ENCODE measurements around the gene STX19. TPM values are rescaled to one million over a fixed set of nuclear protein-coding genes. Genes with fewer than 3 reads are reported as not detected.

Gene STX19
- total RNA-seq, 1 experiment from 2014 or later: not detected

- TF ChIP-seq CTCF (IDR thresholded peaks at IDR 0.05; ENCODE audit: insufficient read depth in 1 of 2, low read depth in 1 of 2, low read length in 1 of 2, severe bottlenecking in 1 of 2, unreplicated experiment in 1 of 2): no peak
- Mint-ChIP-seq H3K36me3 (ENCODE audit: insufficient read depth, unreplicated experiment) (no peaks in the 10 kb centered on the region), H3K27me3 (ENCODE audit: insufficient read depth, unreplicated experiment) (no peaks in the 10 kb centered on the region), H3K4me1 (ENCODE audit: low read depth, unreplicated experiment) (peaks cover 13% of the 10 kb centered on the region), H3K27ac (ENCODE audit: unreplicated experiment) (no peak overlapping the region), H3K4me3 (ENCODE audit: unreplicated experiment) (no peak overlapping the region), H3K9me3 (ENCODE audit: unreplicated experiment) (no peaks in the 10 kb centered on the region)
- Histone ChIP-seq H3K4me3 (ENCODE audit: low read depth, low read length) (no peak overlapping the region), H3K9me3 (no peaks in the 10 kb centered on the region), H3K36me3 (ENCODE audit: control insufficient read depth, insufficient read depth, low read length) (no peaks in the 10 kb centered on the region), H3K27me3 (replicated peaks; ENCODE audit: control insufficient read depth, insufficient read depth, low read length) (no peaks in the 10 kb centered on the region), H3K4me1 (no peaks in the 10 kb centered on the region)
- no peak for DNase-seq
- POLR2A ChIA-PET: no interaction called here
- CTCF ChIA-PET: no interaction called here
- BruUV-seq (replicated peaks): no TSS peak
- intact Hi-C loops (cut with micrococcal nuclease; ENCODE audit: unreplicated experiment): no loop called here
Measured at GRCh38 chr3:94015025-94015424, 13.4 kb downstream of the STX19 start.

- no peak for TF ChIP-seq CTCF (IDR thresholded peaks at IDR 0.05; ENCODE audit: insufficient read depth in 1 of 2, low read depth in 1 of 2, low read length in 1 of 2, severe bottlenecking in 1 of 2, unreplicated experiment in 1 of 2)
- Mint-ChIP-seq H3K36me3 (ENCODE audit: insufficient read depth, unreplicated experiment) (no peaks in the 10 kb centered on the region), H3K4me1 (ENCODE audit: low read depth, unreplicated experiment) (peaks cover 13% of the 10 kb centered on the region), H3K4me3 (ENCODE audit: unreplicated experiment) (no peak overlapping the region), H3K27me3 (ENCODE audit: insufficient read depth, unreplicated experiment) (no peaks in the 10 kb centered on the region), H3K9me3 (ENCODE audit: unreplicated experiment) (no peaks in the 10 kb centered on the region), H3K27ac (ENCODE audit: unreplicated experiment) (no peak overlapping the region)
- no peaks in the 10 kb centered on the region for H3K36me3 ChIP-seq (ENCODE audit: control insufficient read depth, insufficient read depth, low read length)
- intact Hi-C loops (cut with micrococcal nuclease; ENCODE audit: unreplicated experiment): no loop called here
- BruUV-seq (replicated peaks): no TSS peak
- no peaks in the 10 kb centered on the region for H3K4me1 ChIP-seq
- ChIA-PET CTCF (no interaction called here), POLR2A (no interaction called here)
- H3K27me3 ChIP-seq (replicated peaks; ENCODE audit: control insufficient read depth, insufficient read depth, low read length): no peaks in the 10 kb centered on the region
- H3K9me3 ChIP-seq: no peaks in the 10 kb centered on the region
- DNase-seq: no peak
- no peak overlapping the region for H3K4me3 ChIP-seq (ENCODE audit: low read depth, low read length)
Measured at GRCh38 chr3:94012185-94012584, 16.2 kb downstream of the STX19 start.

- H3K27me3 ChIP-seq (replicated peaks; ENCODE audit: control insufficient read depth, insufficient read depth, low read length): no peaks in the 10 kb centered on the region
- H3K27me3 Mint-ChIP-seq (ENCODE audit: insufficient read depth, unreplicated experiment): no peaks in the 10 kb centered on the region
- no peaks in the 10 kb centered on the region for H3K36me3 ChIP-seq (ENCODE audit: control insufficient read depth, insufficient read depth, low read length)
- CTCF ChIA-PET: no interaction called here
- no peak overlapping the region for H3K27ac Mint-ChIP-seq (ENCODE audit: unreplicated experiment)
- H3K36me3 Mint-ChIP-seq (ENCODE audit: insufficient read depth, unreplicated experiment): no peaks in the 10 kb centered on the region
- H3K9me3 ChIP-seq: no peaks in the 10 kb centered on the region
- no peak overlapping the region for H3K4me3 Mint-ChIP-seq (ENCODE audit: unreplicated experiment)
- BruUV-seq (replicated peaks): no TSS peak
- POLR2A ChIA-PET: no interaction called here
- no peak for TF ChIP-seq CTCF (IDR thresholded peaks at IDR 0.05; ENCODE audit: insufficient read depth in 1 of 2, low read depth in 1 of 2, low read length in 1 of 2, severe bottlenecking in 1 of 2, unreplicated experiment in 1 of 2)
- H3K4me1 ChIP-seq: no peaks in the 10 kb centered on the region
- no peak overlapping the region for H3K4me3 ChIP-seq (ENCODE audit: low read depth, low read length)
- H3K4me1 Mint-ChIP-seq (ENCODE audit: low read depth, unreplicated experiment): peaks cover 13% of the 10 kb centered on the region
- H3K9me3 Mint-ChIP-seq (ENCODE audit: unreplicated experiment): no peaks in the 10 kb centered on the region
- no peak for DNase-seq
- intact Hi-C loops (cut with micrococcal nuclease; ENCODE audit: unreplicated experiment): no loop called here
Measured at GRCh38 chr3:94011233-94011711, 17.1 kb downstream of the STX19 start.

Data from Caco-2 (cell line).